HL-60 (cell line): ENCODE results near the gene CNTNAP2.

Source experiments
- DNase-seq, 2 experiments: peaks; one replicate each; pipeline ENCODE4 v3.0.0-alpha.2; 2010 to 2020; ENCODE audit warnings: low read depth in 1 of 2, low spot score in 1 of 2
- H3K27ac ChIP-seq: fragments of 250-450 bp; sonication (Bioruptor Pico); replicated peaks from 2 replicates; pipeline ENCODE4 v1.5.1; 2020; ENCODE audit warnings: mild to moderate bottlenecking, moderate library complexity
- H3K27me3 ChIP-seq: fragments of 250-450 bp; sonication (Bioruptor Pico); 2 replicates; pipeline ENCODE4 v1.5.1; 2021; ENCODE audit warnings: mild to moderate bottlenecking, moderate library complexity; ENCODE audit not compliant: insufficient read depth, poor library complexity, severe bottlenecking
- H3K4me3 ChIP-seq: replicated peaks from 2 replicates; pipeline ENCODE4 v1.5.1; 2011; ENCODE audit warnings: mild to moderate bottlenecking, control low read depth, low read length; ENCODE audit not compliant: insufficient read depth
- GABPA ChIP-seq: IDR thresholded peaks from 2 replicates; pipeline ENCODE4 v1.6.1; 2012; ENCODE audit warnings: low read depth
- POLR2AphosphoS5 ChIP-seq: IDR thresholded peaks from 2 replicates; pipeline ENCODE4 v1.6.1; 2012; ENCODE audit warnings: low read depth
- REST ChIP-seq: IDR thresholded peaks from 2 replicates; pipeline ENCODE4 v1.6.1; 2012; ENCODE audit warnings: low read depth; ENCODE audit not compliant: insufficient replicate concordance
- SPI1 ChIP-seq: IDR thresholded peaks from 2 replicates; pipeline ENCODE4 v1.6.1; 2012; ENCODE audit warnings: low read depth, mild to moderate bottlenecking, borderline replicate concordance
- TF ChIP-seq, protein P1 (sequence below): IDR thresholded peaks from one replicate; pipeline ENCODE4 v1.5.1; 2011; ENCODE audit warnings: low read length, control low read depth, inconsistent platforms; ENCODE audit not compliant: insufficient read depth

The CNTNAP2 gene

GRCh38 chr7:146889806-146890555, 773.4 kb downstream of the CNTNAP2 start:
- TF ChIP-seq REST (no peak), SPI1 (no peak), POLR2AphosphoS5 (no peak), GABPA (no peak)
- TF ChIP-seq, protein P1, sequence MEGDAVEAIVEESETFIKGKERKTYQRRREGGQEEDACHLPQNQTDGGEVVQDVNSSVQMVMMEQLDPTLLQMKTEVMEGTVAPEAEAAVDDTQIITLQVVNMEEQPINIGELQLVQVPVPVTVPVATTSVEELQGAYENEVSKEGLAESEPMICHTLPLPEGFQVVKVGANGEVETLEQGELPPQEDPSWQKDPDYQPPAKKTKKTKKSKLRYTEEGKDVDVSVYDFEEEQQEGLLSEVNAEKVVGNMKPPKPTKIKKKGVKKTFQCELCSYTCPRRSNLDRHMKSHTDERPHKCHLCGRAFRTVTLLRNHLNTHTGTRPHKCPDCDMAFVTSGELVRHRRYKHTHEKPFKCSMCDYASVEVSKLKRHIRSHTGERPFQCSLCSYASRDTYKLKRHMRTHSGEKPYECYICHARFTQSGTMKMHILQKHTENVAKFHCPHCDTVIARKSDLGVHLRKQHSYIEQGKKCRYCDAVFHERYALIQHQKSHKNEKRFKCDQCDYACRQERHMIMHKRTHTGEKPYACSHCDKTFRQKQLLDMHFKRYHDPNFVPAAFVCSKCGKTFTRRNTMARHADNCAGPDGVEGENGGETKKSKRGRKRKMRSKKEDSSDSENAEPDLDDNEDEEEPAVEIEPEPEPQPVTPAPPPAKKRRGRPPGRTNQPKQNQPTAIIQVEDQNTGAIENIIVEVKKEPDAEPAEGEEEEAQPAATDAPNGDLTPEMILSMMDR, result no peak
- Histone ChIP-seq H3K27ac (no peak overlapping the region), H3K4me3 (no peak overlapping the region), H3K27me3 (no peaks in the 10 kb centered on the region)
- no peak for DNase-seq

GRCh38 chr7:146892151-146892550, 775.5 kb downstream of the CNTNAP2 start:
- no peak overlapping the region for H3K27ac ChIP-seq
- TF ChIP-seq GABPA (no peak), SPI1 (no peak), REST (no peak), POLR2AphosphoS5 (no peak)
- TF ChIP-seq, protein P1, result no peak
- DNase-seq, result no peak
- H3K4me3 ChIP-seq, result no peak overlapping the region
- H3K27me3 ChIP-seq, result no peaks in the 10 kb centered on the region

- TF ChIP-seq GABPA, result no peak
- no peak for TF ChIP-seq SPI1
- no peak for TF ChIP-seq POLR2AphosphoS5
- TF ChIP-seq, protein P1, result no peak
- no peak for TF ChIP-seq REST
- H3K27ac ChIP-seq, result no peak overlapping the region
- H3K4me3 ChIP-seq, result no peak overlapping the region
- DNase-seq, result no peak
- H3K27me3 ChIP-seq, result no peaks in the 10 kb centered on the region
These were observed 778.3 kb downstream of the CNTNAP2 start for GRCh38 chr7:146894927-146895326.
